Measurements from ENCODE around the gene FAM110A.
"Not testable (repeated sequence)": the region's sequence is repeated elsewhere in the genome, so short reads cannot be mapped to it uniquely, and the experiment has no call there.

FAM110A gene

GRCh38 chr20:844473-845225, 11.1 kb downstream of the FAM110A start:
- DNase-seq (ENCODE audit: low spot score), result peak; percentile 92

DNA sequence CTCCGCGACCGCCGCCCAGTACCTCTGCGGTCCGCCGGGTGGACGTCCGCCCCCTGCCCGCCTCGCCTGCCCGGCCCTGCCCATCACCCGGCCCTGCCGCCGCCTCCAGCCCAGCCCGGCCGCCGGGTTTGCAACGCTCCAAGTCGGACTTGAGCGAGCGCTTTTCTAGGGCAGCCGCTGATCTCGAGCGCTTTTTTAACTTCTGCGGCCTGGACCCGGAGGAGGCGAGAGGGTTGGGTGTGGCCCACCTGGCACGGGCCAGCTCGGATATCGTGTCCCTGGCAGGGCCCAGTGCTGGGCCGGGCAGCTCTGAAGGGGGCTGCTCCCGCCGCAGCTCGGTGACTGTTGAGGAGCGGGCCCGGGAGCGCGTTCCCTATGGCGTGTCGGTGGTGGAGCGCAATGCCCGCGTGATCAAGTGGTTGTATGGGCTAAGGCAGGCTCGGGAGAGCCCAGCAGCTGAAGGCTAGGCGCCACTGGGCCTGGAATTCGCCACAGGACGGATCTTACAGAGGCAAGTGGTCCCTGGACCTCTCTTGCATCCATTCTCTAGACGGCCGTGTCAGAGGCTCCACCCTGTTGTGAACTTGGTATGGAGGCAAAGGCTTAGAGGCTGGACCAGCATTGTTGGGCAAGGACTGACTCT, 11.8 kb downstream of the FAM110A start:
- no peak for DNase-seq (ENCODE audit: low spot score)

DNA sequence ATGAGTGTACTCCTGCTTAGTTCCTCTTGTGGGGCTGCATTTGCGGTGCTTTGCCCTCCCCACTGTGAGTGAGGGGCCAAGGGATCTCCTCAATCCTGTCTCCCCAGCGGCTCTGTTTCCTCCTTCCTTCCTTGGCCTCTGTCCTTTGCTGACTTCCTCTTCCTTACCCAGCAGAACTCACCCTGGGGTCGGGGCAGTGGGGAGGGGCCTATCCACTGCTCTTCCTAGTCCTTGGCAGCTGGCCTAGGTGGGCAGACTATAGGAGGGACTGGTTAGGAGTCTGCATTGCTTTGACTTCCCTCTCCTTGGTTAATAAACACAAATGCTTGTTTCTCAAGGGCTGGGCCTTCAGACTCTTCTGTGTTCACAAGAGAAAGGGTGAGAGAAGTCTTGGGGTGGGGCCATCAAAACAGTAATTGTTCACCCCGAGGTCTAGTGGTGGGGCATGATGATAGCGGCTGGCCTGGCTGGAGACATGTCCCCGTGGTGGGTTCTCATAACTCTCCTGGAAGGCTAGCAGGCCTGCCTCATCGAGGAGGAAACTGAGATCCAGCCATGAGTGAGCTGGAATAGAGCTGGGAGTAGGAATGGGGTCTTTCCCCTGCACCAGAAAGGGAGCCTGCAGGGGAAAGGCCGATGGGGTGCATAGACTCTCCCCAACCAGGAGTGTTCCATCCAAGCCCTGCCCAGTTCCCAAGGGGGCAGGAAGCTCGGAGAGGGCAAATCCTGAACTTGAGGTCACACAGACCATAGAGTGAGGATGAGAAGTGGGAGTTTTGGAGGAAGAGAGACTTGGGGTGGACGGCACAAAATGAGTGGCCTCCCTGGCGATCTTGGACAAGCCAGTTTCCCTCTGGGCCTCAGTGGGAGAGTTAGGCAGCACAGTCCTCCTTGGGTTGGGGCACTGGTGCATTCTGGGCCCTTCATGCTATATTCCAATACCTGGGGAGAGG, 12.7 kb downstream of the FAM110A start:
- DNase-seq (ENCODE audit: low spot score), result no peak

- no peak for DNase-seq (ENCODE audit: low spot score)
Measured at GRCh38 chr20:846894-847278, 13.4 kb downstream of the FAM110A start.

DNA sequence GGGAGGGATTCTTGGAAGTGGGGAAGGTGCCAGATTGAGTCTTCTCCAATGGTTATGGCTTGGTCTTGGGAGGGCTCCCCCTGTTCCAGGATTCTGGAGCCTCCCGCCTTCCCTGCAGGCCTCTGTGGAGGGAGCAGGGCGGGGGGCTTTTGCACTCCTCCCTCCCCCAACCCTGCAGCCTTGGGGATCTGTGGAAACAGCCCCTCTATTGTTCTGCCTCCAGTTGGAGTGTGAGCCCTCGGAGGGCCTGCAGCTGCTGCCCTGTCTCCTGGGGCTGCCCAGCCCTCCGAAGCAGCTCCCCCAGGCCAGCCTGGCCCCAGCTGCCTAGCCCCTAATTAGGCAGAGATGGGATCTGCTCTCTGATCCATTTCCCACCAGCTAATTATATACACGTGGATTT, 14.7 kb downstream of the FAM110A start:
- DNase-seq (ENCODE audit: low spot score), result no peak

DNA sequence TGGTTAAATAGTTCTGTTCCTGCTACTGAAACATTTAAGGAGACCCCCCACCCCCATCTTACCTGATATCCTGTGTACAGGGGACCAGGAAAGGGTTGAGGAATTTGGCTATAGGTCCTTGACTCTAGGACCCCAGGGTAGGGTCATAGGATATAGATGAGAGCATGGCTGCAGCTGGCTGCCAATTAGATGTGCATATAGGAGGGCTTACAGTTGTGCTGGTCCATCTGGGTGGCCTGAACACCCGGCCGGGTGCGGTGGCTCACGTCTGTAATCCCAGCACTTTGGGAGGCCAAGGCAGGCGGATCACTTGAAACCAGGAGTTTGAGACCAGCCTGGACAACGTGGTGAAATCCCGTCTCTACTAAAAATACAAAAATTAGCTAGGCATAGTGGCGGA, 15.2 kb downstream of the FAM110A start:
- not testable (repeated sequence) for DNase-seq (ENCODE audit: low spot score)

- no peak for DNase-seq (ENCODE audit: low spot score)
Measured at GRCh38 chr20:853406-853996, 20.0 kb downstream of the FAM110A start.

DNA sequence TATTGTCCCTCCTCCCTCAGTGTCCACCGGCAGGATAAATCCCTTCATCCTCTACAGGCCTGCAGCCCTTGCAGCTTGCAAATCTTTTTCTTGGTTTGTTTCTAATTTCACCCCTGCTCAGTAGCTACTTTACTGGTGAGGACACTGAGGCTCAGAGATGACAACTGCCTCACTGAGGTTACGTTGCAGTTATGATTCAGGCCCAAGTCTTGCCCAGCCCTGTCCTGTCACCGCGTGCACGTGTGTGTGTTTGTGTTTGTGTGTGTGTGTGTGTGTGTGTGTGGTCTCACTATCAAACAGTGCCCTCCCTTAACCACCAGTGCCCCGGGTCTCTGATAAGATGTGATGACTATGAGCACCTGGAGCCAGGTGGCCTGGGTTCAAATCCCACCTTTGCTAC, 21.1 kb downstream of the FAM110A start:
- no peak for DNase-seq (ENCODE audit: low spot score)

GRCh38 chr20:855466-856360, 22.2 kb downstream of the FAM110A start:
- no peak for DNase-seq (ENCODE audit: low spot score)

DNA sequence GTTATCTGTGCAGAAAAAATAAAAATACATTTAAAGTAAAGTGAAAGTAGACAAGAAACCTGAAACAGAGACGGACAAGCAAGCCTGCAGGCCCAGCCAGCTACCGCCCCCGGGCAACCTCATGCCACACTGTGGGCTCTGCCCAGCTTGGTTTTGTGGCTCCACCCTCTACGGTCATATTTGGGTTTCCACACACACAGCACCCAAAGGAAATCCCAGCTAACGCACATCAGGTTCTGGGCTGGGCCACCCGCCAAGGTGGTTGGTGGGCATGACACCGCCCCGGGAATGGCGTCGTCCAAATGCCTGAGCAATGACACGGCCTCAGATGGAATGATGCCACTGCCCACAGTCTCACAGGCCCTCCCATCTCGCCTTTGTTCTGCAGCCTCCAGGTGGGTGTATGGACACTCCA, 22.9 kb downstream of the FAM110A start:
- peak; percentile 67 for DNase-seq (ENCODE audit: low spot score)

- no peak for DNase-seq (ENCODE audit: low spot score)
Measured at GRCh38 chr20:858011-858410, 24.5 kb downstream of the FAM110A start.

GRCh38 chr20:859751-860231, 26.3 kb downstream of the FAM110A start:
- DNase-seq (ENCODE audit: low spot score), result no peak

GRCh38 chr20:860891-861290, 27.4 kb downstream of the FAM110A start:
- no peak for DNase-seq (ENCODE audit: low spot score)

GRCh38 chr20:865440-865839, 31.9 kb downstream of the FAM110A start:
- no peak for DNase-seq (ENCODE audit: low spot score)

DNA sequence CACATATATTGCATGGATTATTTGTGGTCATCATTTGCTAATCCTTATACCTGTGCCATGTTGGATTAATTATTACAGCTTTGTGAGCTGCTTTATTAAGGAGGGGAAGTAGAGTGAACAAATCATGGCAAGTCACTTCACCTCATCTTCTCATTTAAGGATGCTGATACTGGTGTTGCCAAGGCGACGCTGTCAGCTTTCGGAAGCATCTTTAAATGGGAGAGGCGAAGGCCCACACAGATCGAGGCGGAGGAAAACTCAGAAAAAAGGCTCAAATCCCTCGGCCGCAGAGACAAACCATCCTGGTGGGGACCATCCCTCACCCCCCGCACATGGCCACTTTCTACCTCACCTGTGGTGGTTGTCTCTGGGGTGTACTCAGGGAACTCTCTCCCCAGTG, 34.8 kb downstream of the FAM110A start:
- DNase-seq (ENCODE audit: low spot score), result no peak

DNA sequence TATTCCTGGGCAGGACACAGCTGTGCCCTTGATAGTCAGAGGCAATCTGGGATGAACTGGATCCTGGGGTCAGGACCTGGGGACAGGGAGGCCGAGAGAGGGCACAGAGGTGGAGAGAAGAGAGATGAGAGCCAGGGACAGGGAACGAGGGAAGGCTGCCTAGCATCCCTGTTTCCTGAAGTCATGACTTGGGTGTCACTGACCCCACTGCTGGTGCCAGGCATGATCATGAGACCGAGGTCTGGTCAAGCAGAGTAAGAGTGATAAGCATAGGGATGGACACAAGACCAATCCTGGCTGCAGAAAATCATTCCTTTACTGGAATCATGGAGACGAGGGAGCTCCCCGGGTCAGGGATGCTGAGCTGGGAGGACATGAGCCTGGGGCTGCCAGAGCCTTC, 36.1 kb downstream of the FAM110A start:
- DNase-seq (ENCODE audit: low spot score), result no peak

- no peak for DNase-seq (ENCODE audit: low spot score)
Measured at GRCh38 chr20:870758-871157, 37.2 kb downstream of the FAM110A start.

- DNase-seq (ENCODE audit: low spot score), result no peak
Measured at GRCh38 chr20:871436-871835, 37.9 kb downstream of the FAM110A start.

- no peak for DNase-seq (ENCODE audit: low spot score)
Measured at GRCh38 chr20:871948-872347, 38.4 kb downstream of the FAM110A start.

DNA sequence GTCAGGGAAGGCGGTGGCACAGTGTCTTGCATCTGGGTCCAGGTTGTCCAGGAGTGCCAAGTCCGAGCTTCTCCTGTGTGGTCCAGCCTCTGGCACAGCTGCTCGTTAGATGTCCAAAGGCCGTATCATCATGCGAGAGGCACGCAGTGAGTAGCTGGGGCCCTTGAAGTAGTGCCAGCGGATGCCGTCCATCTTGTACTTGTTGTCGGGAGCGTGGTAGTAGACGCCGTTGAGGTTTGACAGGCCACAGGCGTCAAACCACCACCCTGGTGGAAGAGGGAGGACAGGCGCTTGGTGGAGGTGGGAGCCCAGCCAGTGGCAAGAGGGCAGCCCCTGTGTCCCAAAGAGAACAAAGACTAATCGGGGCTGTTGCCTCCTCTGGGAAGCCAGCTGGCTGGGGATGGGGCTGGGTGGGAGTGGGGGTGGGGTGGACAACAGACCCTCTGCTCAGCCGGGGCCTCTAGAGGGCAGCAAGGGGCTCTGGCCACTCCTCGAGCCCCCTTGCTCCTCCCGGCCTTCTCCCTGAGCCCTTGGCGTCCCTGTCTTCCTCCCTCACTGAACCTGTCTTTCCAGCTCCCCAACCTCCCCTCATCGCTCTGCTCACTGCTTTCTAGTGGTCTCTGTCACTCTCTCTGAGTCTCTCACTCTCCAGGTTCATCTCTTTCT, 39.5 kb downstream of the FAM110A start:
- DNase-seq (ENCODE audit: low spot score), result no peak
